CD4-positive, alpha-beta T cell treated with Interleukin-1 beta for 1 hour (primary cell): ENCODE measurements around the gene TRNP1.

Experiments used
- DNase-seq, 2 donors: peaks; one replicate each; pipeline ENCODE4 v3.0.0-alpha.2; 2020 to 2022

Gene TRNP1

GRCh38 chr1:27031235-27032118, 38.0 kb downstream of the TRNP1 start:
- no peak for DNase-seq

GRCh38 chr1:27032119-27032461, 38.6 kb downstream of the TRNP1 start:
- no peak for DNase-seq

- DNase-seq, result no peak
These were observed 39.7 kb downstream of the TRNP1 start for GRCh38 chr1:27033043-27033746.

GRCh38 chr1:27035344-27035743, 41.9 kb downstream of the TRNP1 start:
- DNase-seq, result no peak

- no peak for DNase-seq
These were observed 43.2 kb downstream of the TRNP1 start for GRCh38 chr1:27036718-27037117.

GRCh38 chr1:27037518-27037917, 44.0 kb downstream of the TRNP1 start:
- no peak for DNase-seq

- DNase-seq, result no peak
These were observed 44.5 kb downstream of the TRNP1 start for GRCh38 chr1:27038020-27038419.

GRCh38 chr1:27042670-27043069, 49.2 kb downstream of the TRNP1 start:
- no peak for DNase-seq

GRCh38 chr1:27044613-27045151, 51.2 kb downstream of the TRNP1 start:
- DNase-seq, result peak; percentile 82 to 87

GRCh38 chr1:27045973-27046558, 52.6 kb downstream of the TRNP1 start:
- peak; percentile 57 to 67 for DNase-seq

- DNase-seq, result no peak
These were observed 54.4 kb downstream of the TRNP1 start for GRCh38 chr1:27047914-27048313.

GRCh38 chr1:27049100-27049499, 55.6 kb downstream of the TRNP1 start:
- DNase-seq, result no peak

GRCh38 chr1:27049607-27050006, 56.1 kb downstream of the TRNP1 start:
- no peak for DNase-seq
